SU-DHL-6 (cell line): ENCODE data around the gene EWSR1.

Source experiments
- H2AFZ ChIP-seq: fragments of 200-600 bp; sonication (generic); 2 replicates; pipeline ENCODE4 v1.6.1; 2014; ENCODE audit warnings: low read depth, mild to moderate bottlenecking, moderate library complexity, mixed read lengths, antibody characterized with exemption, low read length; ENCODE audit not compliant: severe bottlenecking
- H3F3A ChIP-seq: fragments of 200-600 bp; shearing (Covaris generic); 2 replicates; pipeline ENCODE4 v1.6.0; 2016; ENCODE audit warnings: antibody characterized with exemption, mild to moderate bottlenecking; ENCODE audit not compliant: insufficient read depth
- H3K27ac ChIP-seq: fragments of 200-600 bp; sonication (generic); 2 replicates; pipeline ENCODE4 v1.5.1; 2016; ENCODE audit warnings: low read depth, mild to moderate bottlenecking, low read length, moderate library complexity, mixed read lengths
- H3K27me3 ChIP-seq: fragments of 200-600 bp; sonication (generic), shearing (Covaris generic); 2 replicates; pipeline ENCODE4 v1.6.0; 2014; ENCODE audit warnings: mild to moderate bottlenecking, low read length
- H3K36me3 ChIP-seq: fragments of 200-600 bp; sonication (generic); 2 replicates; pipeline ENCODE4 v1.6.1; 2014; ENCODE audit warnings: mild to moderate bottlenecking, low read length, mixed read lengths
- H3K4me2 ChIP-seq: fragments of 300-600, 200-600 bp; shearing (Covaris generic), sonication (generic); 2 replicates; pipeline ENCODE4 v1.6.0; 2014; ENCODE audit warnings: low read length, low read depth, mild to moderate bottlenecking; ENCODE audit not compliant: poor library complexity, severe bottlenecking
- H3K4me3 ChIP-seq: fragments of 200-600 bp; sonication (generic); 2 replicates; pipeline ENCODE4 v1.5.1; 2014; ENCODE audit warnings: antibody characterized with exemption, low read length, mild to moderate bottlenecking, mixed read lengths; ENCODE audit not compliant: insufficient read depth, poor library complexity, severe bottlenecking
- H3K79me2 ChIP-seq: fragments of 200-600 bp; sonication (generic); 2 replicates; pipeline ENCODE4 v1.6.1; 2014; ENCODE audit warnings: mild to moderate bottlenecking, low read length, moderate library complexity; ENCODE audit not compliant: insufficient read depth
- H3K9ac ChIP-seq: fragments of 200-600 bp; sonication (generic); 2 replicates; pipeline ENCODE4 v1.7.0; 2014; ENCODE audit warnings: mild to moderate bottlenecking, low read length
- H3K9me2 ChIP-seq: fragments of 200-600 bp; sonication (generic); replicated peaks from 2 replicates; pipeline ENCODE4 v1.6.1; 2014; ENCODE audit warnings: low read length; ENCODE audit not compliant: insufficient read depth
- H3K9me3 ChIP-seq: fragments of 200-600 bp; sonication (generic); 2 replicates; pipeline ENCODE4 v1.6.1; 2014; ENCODE audit warnings: low read length, mixed read lengths; ENCODE audit not compliant: insufficient read depth
- H4K20me1 ChIP-seq: fragments of 200-600 bp; sonication (generic); 2 replicates; pipeline ENCODE4 v1.6.1; 2014; ENCODE audit warnings: low read depth, mild to moderate bottlenecking, antibody characterized with exemption, low read length, moderate library complexity, mixed read lengths
- CTCF ChIP-seq: fragments of 200-600 bp; sonication (generic); IDR thresholded peaks from one replicate; pipeline ENCODE4 v1.5.1; 2017; ENCODE audit warnings: antibody characterized with exemption, mild to moderate bottlenecking, low read length, moderate library complexity; ENCODE audit not compliant: insufficient read depth, poor library complexity, severe bottlenecking
- EZH2phosphoT487 ChIP-seq: fragments of 200-600 bp; sonication (generic), shearing (Covaris generic); conservative IDR thresholded peaks from 2 replicates; pipeline ENCODE4 v1.6.1; 2018; ENCODE audit warnings: mild to moderate bottlenecking, antibody characterized with exemption, low read length, moderate library complexity, mixed read lengths

The EWSR1 gene

GRCh38 chr22:29308148-29308790, 40.2 kb downstream of the EWSR1 start:
- Histone ChIP-seq H3K9ac (no peak overlapping the region), H3K36me3 (no peaks in the 10 kb centered on the region), H3K27me3 (no peaks in the 10 kb centered on the region), H3K4me2 (no peak overlapping the region), H2AFZ (no peak overlapping the region), H4K20me1 (no peaks in the 10 kb centered on the region), H3K9me2 (no peaks in the 10 kb centered on the region), H3K9me3 (no peaks in the 10 kb centered on the region), H3F3A (no peaks in the 10 kb centered on the region), H3K27ac (no peak overlapping the region), H3K79me2 (no peaks in the 10 kb centered on the region), H3K4me3 (no peak overlapping the region)
- no peak for TF ChIP-seq EZH2phosphoT487
- TF ChIP-seq CTCF: no peak

- Histone ChIP-seq H3K4me3 (no peak overlapping the region), H3K27me3 (no peaks in the 10 kb centered on the region), H3K4me2 (no peak overlapping the region), H3K79me2 (no peaks in the 10 kb centered on the region), H3K9me3 (no peaks in the 10 kb centered on the region), H3K36me3 (no peaks in the 10 kb centered on the region), H2AFZ (no peak overlapping the region), H3F3A (no peaks in the 10 kb centered on the region), H3K27ac (no peak overlapping the region), H4K20me1 (no peaks in the 10 kb centered on the region), H3K9ac (no peak overlapping the region), H3K9me2 (no peaks in the 10 kb centered on the region)
- TF ChIP-seq CTCF (no peak), EZH2phosphoT487 (no peak)
These were observed 40.8 kb downstream of the EWSR1 start for GRCh38 chr22:29308791-29309262.

- no peaks in the 10 kb centered on the region for H3K36me3 ChIP-seq
- H3K27ac ChIP-seq: no peak overlapping the region
- no peak for TF ChIP-seq EZH2phosphoT487
- TF ChIP-seq CTCF: no peak
- H3K4me2 ChIP-seq: no peak overlapping the region
- no peaks in the 10 kb centered on the region for H3K9me3 ChIP-seq
- no peaks in the 10 kb centered on the region for H3F3A ChIP-seq
- H4K20me1 ChIP-seq: no peaks in the 10 kb centered on the region
- H3K4me3 ChIP-seq: no peak overlapping the region
- no peaks in the 10 kb centered on the region for H3K9me2 ChIP-seq
- H3K9ac ChIP-seq: no peak overlapping the region
- no peaks in the 10 kb centered on the region for H3K27me3 ChIP-seq
- no peaks in the 10 kb centered on the region for H3K79me2 ChIP-seq
- H2AFZ ChIP-seq: no peak overlapping the region
These were observed 41.4 kb downstream of the EWSR1 start for GRCh38 chr22:29309332-29310064.
